ENCODE measurements around the gene LRP1B. TPM values are rescaled to one million over a fixed set of nuclear protein-coding genes. Genes with fewer than 3 reads are reported as not detected.

The LRP1B gene
- total RNA-seq, 2 experiments from 2014 or later: not detected

GRCh38 chr2:140274891-140275290 lies 1855.9 kb downstream of the LRP1B start:
- ChIA-PET CTCF (no interaction called here), POLR2A (no interaction called here)

- POLR2A ChIA-PET: no interaction called here
- CTCF ChIA-PET: no interaction called here
Observed at GRCh38 chr2:140273958-140274357, 1856.9 kb downstream of the LRP1B start.

GRCh38 chr2:140273408-140273807 lies 1857.4 kb downstream of the LRP1B start:
- ChIA-PET POLR2A (no interaction called here), CTCF (no interaction called here)

- CTCF ChIA-PET: no interaction called here
Observed at GRCh38 chr2:140270224-140270623, 1860.6 kb downstream of the LRP1B start.

GRCh38 chr2:140269000-140269399 lies 1861.8 kb downstream of the LRP1B start:
- ChIA-PET CTCF (no interaction called here), POLR2A (no interaction called here)

More at GRCh38 chr2:140270224-140270623, 1860.6 kb downstream of the LRP1B start:
- POLR2A ChIA-PET: interaction anchor here (0.6 kb wide), 1 partner anchor 23 kb away, joined by 4 read pairs; no protein-coding TSS in a partner anchor

- POLR2A ChIA-PET: no interaction called here
- CTCF ChIA-PET: no interaction called here
Observed at GRCh38 chr2:140262908-140263307, 1867.9 kb downstream of the LRP1B start.

GRCh38 chr2:140257692-140258300 lies 1873.0 kb downstream of the LRP1B start:
- POLR2A ChIA-PET: no interaction called here
- CTCF ChIA-PET: no interaction called here

GRCh38 chr2:140256080-140256479 lies 1874.7 kb downstream of the LRP1B start:
- ChIA-PET CTCF (no interaction called here), POLR2A (no interaction called here)

- POLR2A ChIA-PET: no interaction called here
- CTCF ChIA-PET: no interaction called here
Observed at GRCh38 chr2:140249821-140250220, 1881.0 kb downstream of the LRP1B start.

- ChIA-PET CTCF (no interaction called here), POLR2A (no interaction called here)
Observed at GRCh38 chr2:140248623-140249022, 1882.2 kb downstream of the LRP1B start.

- POLR2A ChIA-PET: no interaction called here
- CTCF ChIA-PET: no interaction called here
Observed at GRCh38 chr2:140247451-140248195, 1883.2 kb downstream of the LRP1B start.

- CTCF ChIA-PET: no interaction called here
- POLR2A ChIA-PET: no interaction called here
Observed at GRCh38 chr2:140246957-140247356, 1883.9 kb downstream of the LRP1B start.

GRCh38 chr2:140246058-140246457 lies 1884.8 kb downstream of the LRP1B start:
- ChIA-PET POLR2A (no interaction called here), CTCF (no interaction called here)

- CTCF ChIA-PET: no interaction called here
- POLR2A ChIA-PET: no interaction called here
Observed at GRCh38 chr2:140242889-140243288, 1887.9 kb downstream of the LRP1B start.

GRCh38 chr2:140234116-140234515 lies 1896.7 kb downstream of the LRP1B start:
- CTCF ChIA-PET: no interaction called here
- POLR2A ChIA-PET: no interaction called here

GRCh38 chr2:140210963-140211362 lies 1919.9 kb downstream of the LRP1B start:
- CTCF ChIA-PET: no interaction called here
- POLR2A ChIA-PET: no interaction called here

- ChIA-PET POLR2A (no interaction called here), CTCF (no interaction called here)
Observed at GRCh38 chr2:140205093-140205492, 1925.7 kb downstream of the LRP1B start.

- ChIA-PET CTCF (interaction anchor here (0.5 kb wide), 1 partner anchor 124 kb away, joined by 3 read pairs; no protein-coding TSS in a partner anchor), POLR2A (no interaction called here)
Observed at GRCh38 chr2:140203347-140203746, 1927.5 kb downstream of the LRP1B start.

GRCh38 chr2:140201572-140201971 lies 1929.2 kb downstream of the LRP1B start:
- POLR2A ChIA-PET: no interaction called here
- CTCF ChIA-PET: no interaction called here

- CTCF ChIA-PET: no interaction called here
Observed at GRCh38 chr2:140200764-140201163, 1930.1 kb downstream of the LRP1B start.

GRCh38 chr2:140200307-140200706 lies 1930.5 kb downstream of the LRP1B start:
- ChIA-PET CTCF (no interaction called here), POLR2A (no interaction called here)

More at GRCh38 chr2:140200764-140201163, 1930.1 kb downstream of the LRP1B start:
- POLR2A ChIA-PET: no interaction called here

GRCh38 chr2:140199312-140199711 lies 1931.5 kb downstream of the LRP1B start:
- ChIA-PET CTCF (interaction anchor here (0.6 kb wide), 1 partner anchor 1115 kb away, joined by 3 read pairs; no protein-coding TSS in a partner anchor), POLR2A (no interaction called here)
